WTC11 (cell line): ENCODE results near the gene TBX4. TPM values are rescaled to one million over a fixed set of nuclear protein-coding genes. Genes with fewer than 3 reads are reported as not detected.

ENCODE experiments used
- ATAC-seq: fragments of 200-7000 bp; cut with Tn5 transposase; 2 replicates; pipeline ENCODE4 v1.10.0; 2021; ENCODE audit warnings: mild to moderate bottlenecking, moderate library complexity
- CTCF ChIA-PET: fragments of 300-600 bp; sonication (Branson Sonifier 250); formaldehyde crosslinking; loops from one replicate; lab custom pipeline; 2021; ENCODE audit warnings: antibody characterized with exemption; lab: Charles Lee
- POLR2A ChIA-PET: fragments of 350-600 bp; sonication (Branson Sonifier 250); formaldehyde crosslinking; loops from one replicate; lab custom pipeline; 2021; ENCODE audit warnings: antibody characterized with exemption; lab: Charles Lee
- DNase-seq: peaks from one replicate; pipeline ENCODE4 v3.0.0; 2021; ENCODE audit warnings: low spot score
- H3K27ac Mint-ChIP-seq: 2 replicates; pipeline ENCODE4 v1.8.0; 2021; ENCODE audit warnings: mixed read lengths
- H3K27me3 Mint-ChIP-seq: 2 replicates; pipeline ENCODE4 v1.8.0; 2021; ENCODE audit warnings: low read depth, mild to moderate bottlenecking, moderate library complexity, mixed read lengths
- H3K36me3 Mint-ChIP-seq: 2 replicates; pipeline ENCODE4 v1.8.0; 2021; ENCODE audit warnings: mixed read lengths
- H3K4me1 Mint-ChIP-seq: 2 replicates; pipeline ENCODE4 v1.8.0; 2022; ENCODE audit warnings: mixed read lengths
- H3K4me3 Mint-ChIP-seq: 2 replicates; pipeline ENCODE4 v1.8.0; 2021; ENCODE audit warnings: mild to moderate bottlenecking, moderate library complexity, mixed read lengths
- H3K9me3 Mint-ChIP-seq: 2 replicates; pipeline ENCODE4 v1.8.0; 2021; ENCODE audit warnings: mixed read lengths
- ARID4B ChIP-seq: sonication (generic); formaldehyde crosslinking; IDR thresholded peaks from 2 replicates; pipeline ENCODE4 v1.8.0; 2023; ENCODE audit warnings: missing genetic modification reagents, mild to moderate bottlenecking, borderline replicate concordance
- CDX4 ChIP-seq: fragments of 250-450 bp; sonication (Bioruptor Pico); IDR thresholded peaks from 2 replicates; pipeline ENCODE4 v1.9.0; 2021; ENCODE audit warnings: moderate library complexity, mild to moderate bottlenecking, inconsistent platforms, borderline replicate concordance
- ERG ChIP-seq: fragments of 250-450 bp; sonication (Bioruptor Pico); IDR thresholded peaks from 2 replicates; pipeline ENCODE4 v1.8.0; 2021; ENCODE audit warnings: mild to moderate bottlenecking
- IRF1 ChIP-seq: sonication (generic); formaldehyde crosslinking; IDR thresholded peaks from 2 replicates; pipeline ENCODE4 v1.8.0; 2023; ENCODE audit warnings: missing genetic modification reagents
- IRF2 ChIP-seq: sonication (generic); formaldehyde crosslinking; IDR thresholded peaks from 2 replicates; pipeline ENCODE4 v1.8.0; 2022; ENCODE audit warnings: low read depth, missing genetic modification reagents, borderline replicate concordance
- NR1H2 ChIP-seq: sonication (generic); formaldehyde crosslinking; IDR thresholded peaks from 2 replicates; pipeline ENCODE4 v1.9.0; 2021; ENCODE audit warnings: mild to moderate bottlenecking, moderate library complexity, missing genetic modification reagents
- USF2 ChIP-seq: sonication (generic); formaldehyde crosslinking; IDR thresholded peaks from 2 replicates; pipeline ENCODE4 v1.8.1; 2023; ENCODE audit warnings: mild to moderate bottlenecking, missing genetic modification reagents, moderate library complexity
- ZBTB43 ChIP-seq: sonication (generic); formaldehyde crosslinking; IDR thresholded peaks from 2 replicates; pipeline ENCODE4 v1.8.1; 2023; ENCODE audit warnings: mild to moderate bottlenecking, missing genetic modification reagents
- ZNF281 ChIP-seq: sonication (generic); formaldehyde crosslinking; IDR thresholded peaks from 2 replicates; pipeline ENCODE4 v1.8.0; 2023; ENCODE audit warnings: mild to moderate bottlenecking, missing genetic modification reagents
- ZNF416 ChIP-seq: fragments of 250-450 bp; sonication (Bioruptor Pico); IDR thresholded peaks from 2 replicates; pipeline ENCODE4 v1.9.0; 2021; ENCODE audit warnings: mild to moderate bottlenecking, inconsistent platforms
- ZSCAN18 ChIP-seq: fragments of 250-450 bp; sonication (Bioruptor Pico); IDR thresholded peaks from 2 replicates; pipeline ENCODE4 v2.1.2; 2022; ENCODE audit warnings: mild to moderate bottlenecking, moderate library complexity
- total RNA-seq: library from RNA; stranded (reverse); gene quantifications from 3 replicates; pipeline ENCODE4 v1.2.3, GENCODE V29; 2021

TBX4 gene
- total RNA-seq, 1 experiment from 2014 or later, result not detected

GRCh38 chr17:61498042-61498994, 46.1 kb downstream of the TBX4 start:
- ATAC-seq, result no peak
- Mint-ChIP-seq H3K9me3 (no peaks in the 10 kb centered on the region; the same call in 1 of the 2 replicates), H3K27ac (no peak overlapping the region), H3K36me3 (no peaks in the 10 kb centered on the region), H3K4me1 (peaks cover 17% of the 10 kb centered on the region), H3K27me3 (no peaks in the 10 kb centered on the region), H3K4me3 (no peak overlapping the region)
- POLR2A ChIA-PET, result no interaction called here
- no peak for DNase-seq
- CTCF ChIA-PET, result interaction anchor here (1.7 kb wide), 1 partner anchor 20 kb away, joined by 4 read pairs; no protein-coding TSS in a partner anchor
- TF ChIP-seq ZBTB43 (no peak), ARID4B (CRISPR knock-in tag) (no peak), USF2 (CRISPR knock-in tag) (no peak), ZNF416 (CRISPR knock-in tag) (no peak), ERG (CRISPR knock-in tag) (no peak), NR1H2 (no peak), CDX4 (no peak), IRF1 (CRISPR knock-in tag) (no peak), ZNF281 (CRISPR knock-in tag) (no peak), ZSCAN18 (no peak), IRF2 (CRISPR knock-in tag) (no peak)
